Esophagus muscularis mucosa (tissue), 3 donors: ENCODE results near the gene CTDSP2.

Experiments
- POLR2AphosphoS5 ChIP-seq, 2 donors: sonication (generic); formaldehyde crosslinking; IDR thresholded peaks; one replicate each; pipeline ENCODE4 v1.6.1; 2017; ENCODE audit warnings: antibody characterized with exemption in 2 of 2
- TF ChIP-seq, protein P1 (sequence below), 3 experiments: fragments of 200-600 bp in 2 of 3; fragments of 450-650 bp in 1 of 3; sonication (generic) in 2 of 3; IDR thresholded peaks; one replicate each; pipeline ENCODE4 v1.5.1; 2017 to 2019; ENCODE audit warnings: antibody characterized with exemption in 3 of 3, mild to moderate bottlenecking in 2 of 3, moderate library complexity in 1 of 3

DNA sequence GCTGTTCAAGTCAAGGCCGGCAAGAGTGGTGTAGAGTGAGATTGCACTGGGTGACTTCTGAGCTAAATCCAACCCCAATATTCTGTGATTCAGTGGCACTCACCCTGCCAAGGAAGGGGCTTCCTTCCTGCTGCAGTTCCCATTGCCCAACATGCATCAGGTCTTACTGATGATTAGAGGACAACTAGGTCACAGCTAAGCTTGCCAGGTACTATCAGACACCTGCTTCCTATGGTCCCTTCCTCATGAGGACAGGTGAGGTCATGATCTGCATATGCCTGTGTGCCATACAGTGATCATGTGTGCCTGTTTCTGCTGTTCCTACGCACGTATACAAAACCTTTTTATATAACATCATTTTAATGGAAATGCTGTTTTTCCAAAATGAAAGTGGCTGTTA, 1.7 kb upstream of the CTDSP2 start:
- TF ChIP-seq POLR2AphosphoS5 (IDR thresholded peaks at IDR 0.05), result no peak
- TF ChIP-seq, protein P1, sequence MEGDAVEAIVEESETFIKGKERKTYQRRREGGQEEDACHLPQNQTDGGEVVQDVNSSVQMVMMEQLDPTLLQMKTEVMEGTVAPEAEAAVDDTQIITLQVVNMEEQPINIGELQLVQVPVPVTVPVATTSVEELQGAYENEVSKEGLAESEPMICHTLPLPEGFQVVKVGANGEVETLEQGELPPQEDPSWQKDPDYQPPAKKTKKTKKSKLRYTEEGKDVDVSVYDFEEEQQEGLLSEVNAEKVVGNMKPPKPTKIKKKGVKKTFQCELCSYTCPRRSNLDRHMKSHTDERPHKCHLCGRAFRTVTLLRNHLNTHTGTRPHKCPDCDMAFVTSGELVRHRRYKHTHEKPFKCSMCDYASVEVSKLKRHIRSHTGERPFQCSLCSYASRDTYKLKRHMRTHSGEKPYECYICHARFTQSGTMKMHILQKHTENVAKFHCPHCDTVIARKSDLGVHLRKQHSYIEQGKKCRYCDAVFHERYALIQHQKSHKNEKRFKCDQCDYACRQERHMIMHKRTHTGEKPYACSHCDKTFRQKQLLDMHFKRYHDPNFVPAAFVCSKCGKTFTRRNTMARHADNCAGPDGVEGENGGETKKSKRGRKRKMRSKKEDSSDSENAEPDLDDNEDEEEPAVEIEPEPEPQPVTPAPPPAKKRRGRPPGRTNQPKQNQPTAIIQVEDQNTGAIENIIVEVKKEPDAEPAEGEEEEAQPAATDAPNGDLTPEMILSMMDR (IDR thresholded peaks at IDR 0.05), result no peak
